Thyroid gland (tissue), 4 donors: Measurements from ENCODE around the gene AFAP1. TPM values are rescaled to one million over a fixed set of nuclear protein-coding genes. Genes with fewer than 3 reads are reported as not detected.
A peak's percentile ranks its signal among the peaks of the same experiment; 100 is the strongest.

Experiments
- DNase-seq, 2 donors: peaks; one replicate each; pipeline ENCODE4 v3.0.0-alpha.2; 2019
- H3K27ac ChIP-seq, 3 donors: fragments of 200-600 bp; sonication (generic); 1 replicate in 2 of 3; 2 replicates in 1 of 3; pipeline ENCODE4 v1.5.1; 2016 to 2019; ENCODE audit warnings: mild to moderate bottlenecking in 1 of 3, moderate library complexity in 1 of 3
- H3K27me3 ChIP-seq: fragments of 200-600 bp; sonication (generic); one replicate; pipeline ENCODE4 v1.5.1; 2019
- H3K36me3 ChIP-seq, 2 donors: fragments of 200-600 bp; sonication (generic); one replicate each; pipeline ENCODE4 v1.5.1; 2016 to 2019
- H3K4me1 ChIP-seq, 2 donors: fragments of 200-600 bp; sonication (generic); one replicate each; pipeline ENCODE4 v1.5.1; 2017 to 2019
- H3K4me3 ChIP-seq, 3 donors: fragments of 200-600 bp; sonication (generic); replicated peaks in 1 of 3; 1 replicate in 2 of 3; 2 replicates in 1 of 3; pipeline ENCODE4 v1.5.1; 2016; ENCODE audit warnings: mild to moderate bottlenecking in 1 of 3
- H3K9me3 ChIP-seq: fragments of 200-600 bp; sonication (generic); one replicate; pipeline ENCODE4 v1.5.1; 2017
- POLR2A ChIP-seq, 2 donors: fragments of 450-650 bp; IDR thresholded peaks; one replicate each; pipeline ENCODE4 v1.6.1; 2017; ENCODE audit warnings: antibody characterized with exemption in 2 of 2, mild to moderate bottlenecking in 2 of 2, moderate library complexity in 1 of 2
- WGBS, 2 donors: methylation state at CpG; one replicate each; pipeline ENCODE4 v1.1.5; 2017; 5-methylcytosine and 5-hydroxymethylcytosine counted together
- intact Hi-C: fragments of 100-400 bp; cut with DNase I; formaldehyde crosslinking; loops from one replicate; pipeline ENCODE4 v1.15.1; 2023
- total RNA-seq, 4 donors: library from RNA; depleted of rRNA; stranded (reverse); fragments of >200 nt; gene quantifications; one replicate each; pipeline ENCODE4 v1.2.3, GENCODE V29; 2016
- TF ChIP-seq, protein P1 (sequence below), 6 experiments: fragments of 200-600 bp in 3 of 6; fragments of 450-650 bp in 3 of 6; sonication (generic) in 3 of 6; IDR thresholded peaks; one replicate each; pipeline ENCODE4 v1.5.1; 2016 to 2019; ENCODE audit warnings: antibody characterized with exemption in 6 of 6, mild to moderate bottlenecking in 2 of 6, inconsistent platforms in 1 of 6, moderate library complexity in 1 of 6

AFAP1 gene
- total RNA-seq, 4 donors from 2014 or later: 12.3 to 33.3 (median 26.2) TPM

- intact Hi-C loops: no loop called here
- no peak for DNase-seq
- H3K36me3 ChIP-seq: no peaks in the 10 kb centered on the region
- no peaks in the 10 kb centered on the region for H3K27me3 ChIP-seq
- peak overlapping the region; percentile 31 to 58 (median 57) for H3K27ac ChIP-seq
- H3K4me1 ChIP-seq: peaks cover 20 to 28% of the 10 kb centered on the region in 2 donors
- no peaks in the 10 kb centered on the region for H3K9me3 ChIP-seq
- no peak for TF ChIP-seq POLR2A (IDR thresholded peaks at IDR 0.05)
- TF ChIP-seq, protein P1, sequence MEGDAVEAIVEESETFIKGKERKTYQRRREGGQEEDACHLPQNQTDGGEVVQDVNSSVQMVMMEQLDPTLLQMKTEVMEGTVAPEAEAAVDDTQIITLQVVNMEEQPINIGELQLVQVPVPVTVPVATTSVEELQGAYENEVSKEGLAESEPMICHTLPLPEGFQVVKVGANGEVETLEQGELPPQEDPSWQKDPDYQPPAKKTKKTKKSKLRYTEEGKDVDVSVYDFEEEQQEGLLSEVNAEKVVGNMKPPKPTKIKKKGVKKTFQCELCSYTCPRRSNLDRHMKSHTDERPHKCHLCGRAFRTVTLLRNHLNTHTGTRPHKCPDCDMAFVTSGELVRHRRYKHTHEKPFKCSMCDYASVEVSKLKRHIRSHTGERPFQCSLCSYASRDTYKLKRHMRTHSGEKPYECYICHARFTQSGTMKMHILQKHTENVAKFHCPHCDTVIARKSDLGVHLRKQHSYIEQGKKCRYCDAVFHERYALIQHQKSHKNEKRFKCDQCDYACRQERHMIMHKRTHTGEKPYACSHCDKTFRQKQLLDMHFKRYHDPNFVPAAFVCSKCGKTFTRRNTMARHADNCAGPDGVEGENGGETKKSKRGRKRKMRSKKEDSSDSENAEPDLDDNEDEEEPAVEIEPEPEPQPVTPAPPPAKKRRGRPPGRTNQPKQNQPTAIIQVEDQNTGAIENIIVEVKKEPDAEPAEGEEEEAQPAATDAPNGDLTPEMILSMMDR (IDR thresholded peaks at IDR 0.05): no peak
- 74 to 77% methylated on average over 12 of the region's 12 CpGs for WGBS, 2 donors
- H3K4me3 ChIP-seq: no peak overlapping the region
Measured at GRCh38 chr4:7909463-7910262, 30.0 kb downstream of the AFAP1 start.

GRCh38 chr4:7908668-7909067 is 31.0 kb downstream of the AFAP1 start:
- no peak for DNase-seq
- no peak for TF ChIP-seq POLR2A (IDR thresholded peaks at IDR 0.05)
- TF ChIP-seq, protein P1 (IDR thresholded peaks at IDR 0.05): no peak
- no peaks in the 10 kb centered on the region for H3K27me3 ChIP-seq
- no peak overlapping the region for H3K27ac ChIP-seq
- intact Hi-C loops: no loop called here
- H3K4me1 ChIP-seq: peaks cover 20 to 29% of the 10 kb centered on the region in 2 donors
- no peak overlapping the region for H3K4me3 ChIP-seq
- H3K36me3 ChIP-seq: no peaks in the 10 kb centered on the region
- WGBS, 2 donors: 53 to 59% methylated on average over 4 of the region's 4 CpGs
- no peaks in the 10 kb centered on the region for H3K9me3 ChIP-seq

DNA sequence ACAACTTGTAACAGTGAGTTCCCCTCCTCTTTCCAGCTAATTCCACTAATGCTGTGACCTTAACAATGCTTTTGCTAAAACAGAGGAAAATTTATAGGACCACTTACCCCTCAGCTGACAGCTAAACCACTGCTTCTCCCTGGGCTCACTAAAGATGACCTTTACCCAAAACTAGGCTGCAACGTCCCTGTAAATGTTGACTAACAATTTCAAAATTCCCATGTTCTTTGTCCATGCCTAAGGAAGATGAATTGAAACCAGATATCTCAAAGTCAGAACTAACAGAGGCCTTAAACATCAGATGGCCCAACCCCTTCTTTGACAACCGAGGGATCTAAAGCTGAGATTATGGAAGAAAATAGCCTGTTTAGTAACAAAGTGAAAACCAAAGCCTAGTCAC is 32.5 kb downstream of the AFAP1 start:
- H3K27ac ChIP-seq: no peak overlapping the region
- H3K4me1 ChIP-seq: peaks cover 20 to 29% of the 10 kb centered on the region in 2 donors
- intact Hi-C loops: no loop called here
- H3K27me3 ChIP-seq: no peaks in the 10 kb centered on the region
- no peak overlapping the region for H3K4me3 ChIP-seq
- no peaks in the 10 kb centered on the region for H3K9me3 ChIP-seq
- WGBS, 2 donors: 92 to 93% methylated on average over 2 of the region's 2 CpGs
- no peaks in the 10 kb centered on the region for H3K36me3 ChIP-seq
- DNase-seq: no peak
- TF ChIP-seq, protein P1 (IDR thresholded peaks at IDR 0.05): no peak
- no peak for TF ChIP-seq POLR2A (IDR thresholded peaks at IDR 0.05)

GRCh38 chr4:7906171-7906701 is 33.4 kb downstream of the AFAP1 start:
- no peak for TF ChIP-seq POLR2A (IDR thresholded peaks at IDR 0.05)
- TF ChIP-seq, protein P1 (IDR thresholded peaks at IDR 0.05): no peak
- no peaks in the 10 kb centered on the region for H3K9me3 ChIP-seq
- no peak for DNase-seq
- intact Hi-C loops: no loop called here
- no peaks in the 10 kb centered on the region for H3K27me3 ChIP-seq
- no peaks in the 10 kb centered on the region for H3K36me3 ChIP-seq
- no peak overlapping the region for H3K27ac ChIP-seq
- H3K4me1 ChIP-seq: peaks cover 20 to 27% of the 10 kb centered on the region in 2 donors
- no peak overlapping the region for H3K4me3 ChIP-seq
- WGBS, 2 donors: 62 to 71% methylated on average over 10 of the region's 10 CpGs
